ENCODE data around the gene MT1HL1.
"Not testable (repeated sequence)": the region's sequence is repeated elsewhere in the genome, so short reads cannot be mapped to it uniquely, and the experiment has no call there.

MT1HL1 gene

GRCh38 chr1:236978740-236979139 lies 25.5 kb downstream of the MT1HL1 start:
- no peak for DNase-seq (ENCODE audit: low spot score)

GRCh38 chr1:236975461-236975860 lies 28.8 kb downstream of the MT1HL1 start:
- DNase-seq (ENCODE audit: low spot score) = no peak

GRCh38 chr1:236974025-236974424 lies 30.2 kb downstream of the MT1HL1 start:
- not testable (repeated sequence) for DNase-seq (ENCODE audit: low spot score)

GRCh38 chr1:236966636-236967035 lies 37.6 kb downstream of the MT1HL1 start:
- DNase-seq (ENCODE audit: low spot score) = no peak

- no peak for DNase-seq (ENCODE audit: low spot score)
Observed at GRCh38 chr1:236963920-236964319, 40.3 kb downstream of the MT1HL1 start.

GRCh38 chr1:236959112-236959511 lies 45.1 kb downstream of the MT1HL1 start:
- no peak for DNase-seq (ENCODE audit: low spot score)

- DNase-seq (ENCODE audit: low spot score) = no peak
Observed at GRCh38 chr1:236957235-236957634, 47.0 kb downstream of the MT1HL1 start.
